COLO829 (cell line): ENCODE data around the gene LAMB2.

ENCODE experiments used
- DNase-seq: peaks from one replicate; pipeline ENCODE4 v3.0.0; 2012; ENCODE audit warnings: low spot score

The LAMB2 gene

GRCh38 chr3:49132437-49133225, at the start of gene LAMB2:
Gene LAMB2 (minus strand): TSS chr3:49133050. CDS start chr3:49132867, 183 bp downstream.
- DNase-seq = peak; percentile 86

DNA sequence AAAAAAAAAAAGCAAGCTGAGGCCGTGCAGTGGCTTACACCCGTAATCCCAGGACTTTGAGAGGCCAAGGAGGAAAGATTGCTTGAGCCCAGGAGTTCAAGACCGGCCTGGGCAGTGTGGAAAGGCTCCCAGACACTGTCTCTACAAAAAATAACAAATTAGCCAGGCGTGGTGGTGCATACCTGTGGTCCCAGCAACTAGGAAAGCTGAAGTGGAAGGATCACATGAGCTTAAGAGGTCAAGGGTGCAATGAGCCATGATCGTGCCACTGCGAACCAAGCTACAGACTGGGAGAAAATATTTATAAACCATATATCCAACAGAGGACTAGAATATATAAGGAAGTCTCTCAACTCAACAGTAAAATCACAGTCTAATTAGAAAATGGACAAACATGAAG, 48.5 kb upstream of the LAMB2 start:
- DNase-seq = no peak

DNA sequence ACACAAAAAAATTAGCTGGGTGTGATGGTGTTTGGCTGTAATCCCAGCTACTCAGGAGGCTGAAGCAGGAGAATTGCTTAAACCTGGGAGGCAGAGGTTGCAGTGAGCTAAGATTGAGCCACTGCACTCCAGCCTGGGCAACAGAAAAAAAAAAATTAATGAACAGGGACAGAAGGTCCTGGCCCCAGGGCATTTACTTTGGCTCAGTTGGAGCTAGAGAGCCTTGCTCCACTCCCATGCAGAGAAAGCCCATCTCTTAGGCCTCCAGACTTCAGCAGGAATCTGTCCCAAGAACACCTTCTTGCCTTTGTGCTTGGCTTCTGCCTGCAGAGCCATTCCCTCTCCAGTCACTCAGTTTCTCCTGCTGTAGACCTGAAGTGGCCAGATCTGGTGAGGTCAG, 47.3 kb upstream of the LAMB2 start:
- DNase-seq = no peak

DNA sequence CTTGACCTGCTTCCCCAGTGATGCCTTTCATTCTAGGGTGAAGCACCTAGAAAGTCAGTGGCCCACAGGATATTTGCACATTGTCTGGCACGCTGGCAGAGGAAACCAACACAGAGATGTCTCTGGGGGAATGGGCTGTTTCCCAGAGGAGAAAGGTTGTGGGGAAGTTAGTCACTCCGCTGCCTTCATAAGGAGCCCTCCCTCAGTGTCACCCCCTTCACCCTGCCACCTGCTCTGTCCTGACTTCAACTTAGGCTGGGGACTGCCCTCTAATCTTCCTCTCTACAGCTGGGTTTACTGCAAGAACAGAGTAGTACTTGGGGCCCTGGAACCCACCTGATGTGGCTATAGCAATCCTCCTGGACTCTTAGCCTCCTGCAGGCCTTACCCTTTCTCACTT, 44.2 kb upstream of the LAMB2 start:
- no peak for DNase-seq

- DNase-seq = no peak
Observed at GRCh38 chr3:49175530-49175929, 42.7 kb upstream of the LAMB2 start.

DNA sequence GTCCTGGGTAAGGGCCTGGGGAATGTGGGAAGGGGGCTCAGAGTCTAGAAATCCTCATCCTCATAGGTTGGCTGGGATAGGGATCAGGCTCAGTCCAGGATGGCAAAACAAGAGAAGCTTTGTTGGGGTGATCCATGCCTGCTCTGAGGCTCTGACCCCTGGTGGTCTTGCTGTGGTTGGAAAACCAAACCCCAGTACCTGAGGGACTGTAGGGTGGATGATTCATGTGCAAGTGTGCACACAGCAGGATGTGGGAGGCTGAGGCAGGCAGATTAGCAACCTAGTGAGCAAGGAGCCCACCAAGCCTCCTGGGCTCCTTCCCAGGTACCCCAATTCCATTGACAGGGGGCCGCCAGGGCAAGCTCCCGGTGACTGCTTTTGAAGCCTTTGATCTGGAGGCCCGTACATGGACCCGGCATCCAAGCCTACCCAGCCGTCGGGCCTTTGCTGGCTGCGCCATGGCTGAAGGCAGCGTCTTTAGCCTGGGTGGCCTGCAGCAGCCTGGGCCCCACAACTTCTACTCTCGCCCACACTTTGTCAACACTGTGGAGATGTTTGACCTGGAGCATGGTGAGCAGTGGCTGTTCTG, 41.6 kb upstream of the LAMB2 start:
- no peak for DNase-seq

GRCh38 chr3:49173792-49174170, 40.9 kb upstream of the LAMB2 start:
- no peak for DNase-seq

- DNase-seq = no peak
Observed at GRCh38 chr3:49173116-49173791, 40.4 kb upstream of the LAMB2 start.

DNA sequence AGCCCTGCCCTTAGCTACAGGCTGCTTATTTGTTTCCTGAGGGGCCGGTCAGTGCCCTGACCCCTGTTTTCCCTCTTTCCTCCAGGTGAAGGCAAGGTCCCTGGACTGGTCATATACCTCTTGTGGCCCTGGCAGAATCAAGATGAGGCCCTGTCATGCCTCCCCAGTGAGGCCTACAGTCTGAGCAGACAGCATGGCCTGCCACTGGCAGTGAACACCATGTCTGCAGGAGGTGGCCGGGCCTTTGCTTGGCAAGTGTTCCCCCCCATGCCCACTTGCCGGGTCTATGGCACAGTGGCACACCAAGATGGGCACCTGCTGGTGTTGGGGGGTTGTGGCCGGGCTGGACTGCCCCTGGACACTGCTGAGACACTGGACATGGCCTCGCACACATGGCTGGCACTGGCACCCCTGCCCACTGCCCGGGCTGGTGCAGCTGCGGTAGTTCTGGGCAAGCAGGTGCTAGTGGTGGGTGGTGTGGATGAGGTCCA, 39.7 kb upstream of the LAMB2 start:
- DNase-seq = no peak

- DNase-seq = no peak
Observed at GRCh38 chr3:49171775-49172500, 39.1 kb upstream of the LAMB2 start.

DNA sequence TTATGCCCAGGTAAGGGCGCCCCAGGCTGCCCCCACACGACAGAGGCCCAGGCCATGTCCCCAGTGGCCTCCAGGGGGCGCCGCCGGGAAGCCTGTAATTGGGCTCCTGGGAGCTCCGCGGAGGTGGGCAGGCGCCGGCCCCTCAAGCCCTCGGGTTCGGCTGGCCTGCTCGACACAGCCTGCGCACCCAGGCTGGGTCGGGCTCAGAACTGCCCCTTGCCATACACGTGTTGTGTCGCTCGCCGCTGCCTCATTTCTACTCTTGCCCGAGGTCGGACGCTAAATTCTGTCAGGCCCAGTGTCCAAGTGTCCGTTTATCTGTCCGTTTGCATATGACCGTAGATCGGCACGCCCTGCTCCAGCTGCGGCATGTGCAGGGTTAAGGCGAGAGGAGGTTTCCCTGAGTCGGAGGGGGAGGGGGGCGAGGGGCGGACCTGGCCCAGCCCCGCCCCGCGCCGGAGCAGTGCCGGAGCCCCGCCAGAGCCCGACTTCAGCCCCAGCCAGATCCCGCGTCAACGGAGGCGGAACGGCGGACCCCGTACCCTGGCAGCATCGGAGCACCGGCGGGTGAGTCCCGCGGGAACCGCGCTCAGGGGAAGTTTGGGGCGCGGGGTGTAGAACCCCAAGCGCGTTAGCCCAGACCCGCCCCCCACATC, 38.4 kb upstream of the LAMB2 start, which contains the start of gene KLHDC8B:
TSS of gene KLHDC8B (plus strand) at position 480 of the 656 bp plus-strand sequence. CDS start 1,172 bp downstream, outside the sequence.
- DNase-seq = peak; percentile 94

DNA sequence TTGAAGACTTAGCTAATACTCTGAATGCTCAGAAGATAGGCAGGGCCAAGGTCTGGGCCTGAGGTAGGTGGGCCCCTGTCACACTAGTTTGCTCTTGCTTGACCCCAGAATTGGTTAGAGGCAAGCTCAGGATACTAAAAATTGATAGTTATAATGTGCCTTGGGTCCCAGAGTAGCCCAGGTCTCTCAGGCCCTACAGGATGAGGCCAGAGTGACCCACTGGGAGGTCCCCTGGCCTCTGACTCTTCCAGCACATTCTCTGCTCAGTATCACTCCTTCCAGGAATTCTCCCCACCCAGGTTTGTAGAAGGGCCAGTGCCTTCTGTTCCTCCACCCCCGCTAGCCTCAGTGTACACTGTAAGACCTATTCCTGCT, 37.9 kb upstream of the LAMB2 start:
- no peak for DNase-seq

GRCh38 chr3:49166752-49167556, 34.1 kb upstream of the LAMB2 start:
- no peak for DNase-seq

- DNase-seq = peak; percentile 91
Observed at GRCh38 chr3:49165771-49166751, 33.2 kb upstream of the LAMB2 start, which contains the start of gene CCDC71. Gene CCDC71 (minus strand): TSS chr3:49166331. CDS start chr3:49164208, 2,123 bp downstream.

GRCh38 chr3:49164983-49165720, 32.3 kb upstream of the LAMB2 start:
- DNase-seq = no peak

- no peak for DNase-seq
Observed at GRCh38 chr3:49163609-49164008, 30.8 kb upstream of the LAMB2 start.

DNA sequence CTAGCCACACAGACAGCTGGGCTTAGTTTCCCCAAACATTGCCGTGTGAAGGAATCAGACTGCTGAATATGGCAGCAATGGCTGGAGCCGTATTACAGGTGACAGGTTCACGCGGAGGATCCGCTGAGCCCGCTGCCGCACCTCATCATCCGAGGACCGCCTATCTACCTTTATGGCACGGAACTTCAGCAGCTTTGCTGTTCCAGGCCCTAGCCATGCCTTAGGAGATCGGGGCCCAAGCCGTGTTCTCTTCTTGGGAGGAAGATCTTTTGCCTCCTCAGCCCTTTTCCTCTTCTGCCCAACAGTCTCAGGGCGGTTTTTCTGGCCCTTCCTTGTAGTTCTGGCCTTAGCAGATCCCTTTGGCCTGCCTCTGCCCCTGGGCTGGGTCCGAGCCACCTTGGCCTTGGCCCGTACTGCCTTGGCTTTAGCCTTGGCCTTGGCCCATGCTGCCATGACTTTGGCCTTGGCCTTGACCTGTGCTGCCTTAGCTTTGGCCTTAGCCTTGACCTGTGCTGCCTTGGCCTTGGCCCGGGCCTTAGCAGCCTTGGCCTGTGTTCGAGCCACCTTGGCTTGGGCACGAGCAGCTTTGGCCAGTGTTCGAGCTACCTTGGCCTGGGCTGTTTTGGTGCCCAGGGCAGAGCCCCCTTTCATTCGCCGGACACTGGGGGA, 30.0 kb upstream of the LAMB2 start:
- no peak for DNase-seq

DNA sequence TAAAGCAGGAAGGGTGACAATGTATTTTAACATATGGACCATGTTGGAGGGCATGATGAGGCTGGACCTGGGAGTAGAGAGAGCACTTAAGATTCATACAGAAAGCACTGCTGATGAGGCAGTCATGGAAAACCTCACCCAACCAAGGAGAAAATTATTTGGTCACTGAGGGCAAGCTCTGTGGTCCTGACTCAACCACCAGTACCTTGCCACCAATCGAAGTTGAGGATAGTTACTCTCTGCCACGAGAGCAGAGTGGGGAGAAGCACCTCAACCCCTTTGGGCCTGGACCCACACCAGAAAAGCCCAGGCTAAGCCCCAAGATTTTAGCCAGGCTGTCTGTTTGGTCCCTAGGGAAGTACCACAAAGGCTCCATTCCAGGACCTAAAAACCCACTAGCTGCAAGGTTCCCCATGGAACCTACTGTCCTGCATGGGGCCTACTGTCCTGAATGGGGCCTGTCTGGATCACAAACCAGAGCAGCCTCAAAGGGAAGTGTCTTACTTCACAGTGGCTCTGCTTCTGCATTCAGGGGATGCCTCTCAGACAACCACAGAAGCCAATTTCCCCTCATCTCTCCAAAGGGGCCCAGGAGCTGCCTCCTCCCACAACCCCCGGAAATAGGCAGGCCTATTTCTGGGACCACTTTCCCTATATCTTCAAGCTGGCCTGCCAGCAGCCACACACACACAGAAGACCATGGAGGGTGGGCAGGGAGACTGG, 29.1 kb upstream of the LAMB2 start:
- DNase-seq = no peak
